Measurements from ENCODE around the gene G6PC2. TPM values are rescaled to one million over a fixed set of nuclear protein-coding genes. Genes with fewer than 3 reads are reported as not detected.

The G6PC2 gene
- total RNA-seq, result not detected

- WGBS, 2 donors, result 69 to 71% methylated on average over 5 of the region's 5 CpGs
- H3K36me3 ChIP-seq, result no peaks in the 10 kb centered on the region
- no peak for ATAC-seq (ENCODE audit: low FRiP score in 2 of 2)
- H3K4me1 ChIP-seq, result no peaks in the 10 kb centered on the region
- no peak within 1 kb of the TSS for H3K4me3 ChIP-seq
- no peaks in the 10 kb centered on the region for H3K9me3 ChIP-seq
- TF ChIP-seq POLR2AphosphoS5 (IDR thresholded peaks at IDR 0.05) (no peak), EP300 (IDR thresholded peaks at IDR 0.05) (no peak), POLR2A (IDR thresholded peaks at IDR 0.05) (no peak), CTCF (IDR thresholded peaks at IDR 0.05) (no peak)
- H3K27me3 ChIP-seq, result no peaks in the 10 kb centered on the region
- DNase-seq, result no peak
- H3K27ac ChIP-seq, result no peak within 1 kb of the TSS
Measured at GRCh38 chr2:168901003-168901402, at the start of gene G6PC2. G6PC2 (plus strand) TSS chr2:168901291; CDS start chr2:168901332, 41 bp downstream.

- DNase-seq, result no peak
- peaks cover 0 to 61% (median 11%) of the 10 kb centered on the region in 4 donors for H3K36me3 ChIP-seq
- TF ChIP-seq CTCF (IDR thresholded peaks at IDR 0.05) (no peak), POLR2AphosphoS5 (IDR thresholded peaks at IDR 0.05) (no peak), EP300 (IDR thresholded peaks at IDR 0.05) (no peak), POLR2A (IDR thresholded peaks at IDR 0.05) (no peak)
Measured at GRCh38 chr2:168851674-168852320, 49.3 kb upstream of the G6PC2 start.

GRCh38 chr2:168852481-168852880 is 48.6 kb upstream of the G6PC2 start:
- TF ChIP-seq CTCF (IDR thresholded peaks at IDR 0.05), result no peak
- no peak for TF ChIP-seq POLR2AphosphoS5 (IDR thresholded peaks at IDR 0.05)
- no peak for TF ChIP-seq POLR2A (IDR thresholded peaks at IDR 0.05)
- TF ChIP-seq EP300 (IDR thresholded peaks at IDR 0.05), result no peak
- H3K27me3 ChIP-seq, result no peaks in the 10 kb centered on the region
- no peak overlapping the region for H3K27ac ChIP-seq
- peaks cover 0 to 6% (median 0%) of the 10 kb centered on the region in 4 donors for H3K4me1 ChIP-seq
- peaks cover 0 to 68% (median 11%) of the 10 kb centered on the region in 4 donors for H3K36me3 ChIP-seq
- WGBS, 2 donors, result 56 to 73% methylated on average over 3 of the region's 3 CpGs
- no peaks in the 10 kb centered on the region for H3K9me3 ChIP-seq
- H3K4me3 ChIP-seq, result no peak overlapping the region
- ATAC-seq (ENCODE audit: low FRiP score in 2 of 2) (no peak), DNase-seq (no peak)

More at GRCh38 chr2:168851674-168852320, 49.3 kb upstream of the G6PC2 start:
- H3K4me1 ChIP-seq, result peaks cover 0 to 6% (median 0%) of the 10 kb centered on the region in 4 donors
- WGBS, 2 donors, result 79 to 86% methylated on average over 5 of the region's 5 CpGs
- H3K27me3 ChIP-seq, result no peaks in the 10 kb centered on the region
- H3K9me3 ChIP-seq, result no peaks in the 10 kb centered on the region
- H3K4me3 ChIP-seq, result no peak overlapping the region
- ATAC-seq (ENCODE audit: low FRiP score in 2 of 2), result no peak
- no peak overlapping the region for H3K27ac ChIP-seq

- Histone ChIP-seq H3K4me1 (peaks cover 0 to 6% (median 0%) of the 10 kb centered on the region in 4 donors), H3K36me3 (peaks cover 0 to 71% (median 11%) of the 10 kb centered on the region in 4 donors), H3K9me3 (no peaks in the 10 kb centered on the region), H3K4me3 (no peak overlapping the region), H3K27me3 (no peaks in the 10 kb centered on the region), H3K27ac (no peak overlapping the region)
- ATAC-seq (ENCODE audit: low FRiP score in 2 of 2) (no peak), DNase-seq (no peak)
- TF ChIP-seq POLR2A (IDR thresholded peaks at IDR 0.05) (no peak), EP300 (IDR thresholded peaks at IDR 0.05) (no peak), CTCF (IDR thresholded peaks at IDR 0.05) (no peak), POLR2AphosphoS5 (IDR thresholded peaks at IDR 0.05) (no peak)
- 90 to 100% methylated on average over 1 of the region's 1 CpG for WGBS, 2 donors
Measured at GRCh38 chr2:168853471-168853870, 47.6 kb upstream of the G6PC2 start.

- Histone ChIP-seq H3K4me1 (peaks cover 0 to 6% (median 0%) of the 10 kb centered on the region in 4 donors), H3K27me3 (no peaks in the 10 kb centered on the region), H3K4me3 (no peak overlapping the region), H3K27ac (no peak overlapping the region), H3K9me3 (no peaks in the 10 kb centered on the region), H3K36me3 (peaks cover 0 to 82% (median 11%) of the 10 kb centered on the region in 4 donors)
- DNase-seq, result no peak
- 95 to 96% methylated on average over 5 of the region's 5 CpGs for WGBS, 2 donors
- no peak for ATAC-seq (ENCODE audit: low FRiP score in 2 of 2)
- TF ChIP-seq POLR2AphosphoS5 (IDR thresholded peaks at IDR 0.05), result no peak
- TF ChIP-seq CTCF (IDR thresholded peaks at IDR 0.05), result no peak
- no peak for TF ChIP-seq EP300 (IDR thresholded peaks at IDR 0.05)
- TF ChIP-seq POLR2A (IDR thresholded peaks at IDR 0.05), result no peak
Measured at GRCh38 chr2:168854651-168855050, 46.4 kb upstream of the G6PC2 start.

All from upper lobe of left lung (tissue), 6 donors.